Mesenchymal stem cell (in vitro differentiated cells and primary cell): ENCODE data around the gene NLGN1.

ENCODE experiments used
- DNase-seq: peaks from one replicate; pipeline ENCODE4 v3.0.0-alpha.2; 2013
- H2AFZ ChIP-seq: one replicate; pipeline ENCODE4 v1.6.1; 2013; ENCODE audit warnings: low read depth, mild to moderate bottlenecking, control low read depth, inconsistent platforms, low read length, moderate library complexity
- H2AK5ac ChIP-seq: 2 replicates; pipeline ENCODE4 v1.6.1; 2013; ENCODE audit warnings: low read length, moderate library complexity, mild to moderate bottlenecking, inconsistent platforms; ENCODE audit not compliant: severe bottlenecking
- H2BK120ac ChIP-seq: one replicate; pipeline ENCODE4 v1.6.1; 2013; ENCODE audit warnings: low read depth, mild to moderate bottlenecking, inconsistent platforms, low read length, moderate library complexity
- H2BK12ac ChIP-seq, 2 experiments: one replicate each; pipeline ENCODE4 v1.6.1; 2013; ENCODE audit warnings: inconsistent platforms in 2 of 2, low read length in 2 of 2, mild to moderate bottlenecking in 2 of 2, moderate library complexity in 2 of 2, control low read depth in 1 of 2
- H2BK15ac ChIP-seq: one replicate; pipeline ENCODE4 v1.6.1; 2013; ENCODE audit warnings: mild to moderate bottlenecking, low read depth, inconsistent platforms; ENCODE audit not compliant: poor library complexity, severe bottlenecking
- H2BK5ac ChIP-seq: 2 replicates; pipeline ENCODE4 v1.6.1; 2013; ENCODE audit warnings: low read depth, mild to moderate bottlenecking, low read length, control low read depth, inconsistent platforms; ENCODE audit not compliant: poor library complexity, severe bottlenecking
- H3K14ac ChIP-seq, 2 experiments: one replicate each; pipeline ENCODE4 v1.6.1; 2013; ENCODE audit warnings: inconsistent platforms in 2 of 2, low read length in 2 of 2, control low read depth in 1 of 2, mild to moderate bottlenecking in 1 of 2, moderate library complexity in 1 of 2
- H3K18ac ChIP-seq, 2 experiments: one replicate each; pipeline ENCODE4 v1.6.1; 2013; ENCODE audit warnings: inconsistent platforms in 2 of 2, low read length in 2 of 2, control low read depth in 1 of 2, low read depth in 1 of 2, mild to moderate bottlenecking in 1 of 2
- H3K23ac ChIP-seq, 2 experiments: one replicate each; pipeline ENCODE4 v1.6.1; 2013; ENCODE audit warnings: inconsistent platforms in 2 of 2, low read length in 2 of 2, mild to moderate bottlenecking in 2 of 2, moderate library complexity in 2 of 2, control low read depth in 1 of 2
- H3K27ac ChIP-seq: 2 replicates; pipeline ENCODE4 v1.5.1; 2013; ENCODE audit warnings: mild to moderate bottlenecking, moderate library complexity, low read length, control low read depth, inconsistent platforms; ENCODE audit not compliant: poor library complexity, severe bottlenecking
- H3K27me3 ChIP-seq, 2 experiments: 2 replicates each; pipeline versions ENCODE4 v1.6.1 to v1.7.0; 2013; ENCODE audit warnings: low read length in 2 of 2, mild to moderate bottlenecking in 2 of 2, moderate library complexity in 2 of 2, control low read depth in 1 of 2, inconsistent platforms in 1 of 2; ENCODE audit not compliant: control insufficient read depth in 1 of 2, insufficient read depth in 1 of 2
- H3K36me3 ChIP-seq, 2 experiments: 2 replicates each; pipeline versions ENCODE4 v1.6.1 to v1.7.0; 2013; ENCODE audit warnings: low read length in 2 of 2, control low read depth in 1 of 2, inconsistent platforms in 1 of 2, low read depth in 1 of 2, mild to moderate bottlenecking in 1 of 2; ENCODE audit not compliant: insufficient read depth in 2 of 2, control insufficient read depth in 1 of 2
- H3K4ac ChIP-seq, 2 experiments: one replicate each; pipeline ENCODE4 v1.6.1; 2013; ENCODE audit warnings: inconsistent platforms in 2 of 2, low read length in 2 of 2, mild to moderate bottlenecking in 2 of 2, moderate library complexity in 2 of 2, control low read depth in 1 of 2, low read depth in 1 of 2
- H3K4me1 ChIP-seq: 2 replicates; pipeline ENCODE4 v1.6.1; 2013; ENCODE audit warnings: low read depth, low read length, control low read depth; ENCODE audit not compliant: control insufficient read depth, insufficient read depth
- H3K4me2 ChIP-seq: 2 replicates; pipeline ENCODE4 v1.6.1; 2013; ENCODE audit warnings: low read length, mild to moderate bottlenecking, inconsistent platforms; ENCODE audit not compliant: poor library complexity, severe bottlenecking
- H3K4me3 ChIP-seq, 2 experiments: 2 replicates each; pipeline versions ENCODE4 v1.5.1 to v1.7.0; 2013; ENCODE audit warnings: low read length in 2 of 2, mild to moderate bottlenecking in 2 of 2, control low read depth in 1 of 2, low read depth in 1 of 2; ENCODE audit not compliant: insufficient read depth in 1 of 2
- H3K79me1 ChIP-seq: replicated peaks from 2 replicates; pipeline ENCODE4 v1.6.1; 2013; ENCODE audit warnings: mild to moderate bottlenecking, control low read depth, low read length, inconsistent platforms; ENCODE audit not compliant: poor library complexity, severe bottlenecking
- H3K9ac ChIP-seq: 2 replicates; pipeline ENCODE4 v1.7.0; 2013; ENCODE audit warnings: mild to moderate bottlenecking, low read length, moderate library complexity
- H3K9me3 ChIP-seq: 2 replicates; pipeline ENCODE4 v1.7.0; 2013; ENCODE audit warnings: mild to moderate bottlenecking, low read length; ENCODE audit not compliant: control insufficient read depth
- H4K8ac ChIP-seq: one replicate; pipeline ENCODE4 v1.6.1; 2013; ENCODE audit warnings: inconsistent platforms, mild to moderate bottlenecking, low read length, moderate library complexity
- H4K91ac ChIP-seq: one replicate; pipeline ENCODE4 v1.6.1; 2013; ENCODE audit warnings: mild to moderate bottlenecking, low read length, inconsistent platforms
- WGBS: methylation state at CpG from one replicate; pipeline ENCODE4 v1.1.7; 2013; ENCODE audit warnings: mixed read lengths; 5-methylcytosine and 5-hydroxymethylcytosine counted together

Gene NLGN1

GRCh38 chr3:174322789-174323188 is 925.2 kb downstream of the NLGN1 start:
- Histone ChIP-seq H3K23ac (no peak overlapping the region), H3K36me3 (no peaks in the 10 kb centered on the region), H2BK15ac (no peak overlapping the region), H2AK5ac (no peak overlapping the region), H2BK120ac (no peak overlapping the region), H3K18ac (no peak overlapping the region), H3K4me1 (peaks cover 1% of the 10 kb centered on the region), H4K91ac (no peak overlapping the region), H3K9me3 (peaks cover 13% of the 10 kb centered on the region), H3K27ac (no peak overlapping the region), H3K4me2 (no peak overlapping the region), H3K14ac (no peak overlapping the region), H3K79me1 (no peaks in the 10 kb centered on the region), H2BK12ac (no peak overlapping the region), H2AFZ (no peak overlapping the region), H4K8ac (no peak overlapping the region), H3K4me3 (no peak overlapping the region), H2BK5ac (no peak overlapping the region), H3K27me3 (no peaks in the 10 kb centered on the region), H3K4ac (no peak overlapping the region), H3K9ac (no peak overlapping the region)
- no peak for DNase-seq
- WGBS = 86% methylated on average over 1 of the region's 2 CpGs

DNA sequence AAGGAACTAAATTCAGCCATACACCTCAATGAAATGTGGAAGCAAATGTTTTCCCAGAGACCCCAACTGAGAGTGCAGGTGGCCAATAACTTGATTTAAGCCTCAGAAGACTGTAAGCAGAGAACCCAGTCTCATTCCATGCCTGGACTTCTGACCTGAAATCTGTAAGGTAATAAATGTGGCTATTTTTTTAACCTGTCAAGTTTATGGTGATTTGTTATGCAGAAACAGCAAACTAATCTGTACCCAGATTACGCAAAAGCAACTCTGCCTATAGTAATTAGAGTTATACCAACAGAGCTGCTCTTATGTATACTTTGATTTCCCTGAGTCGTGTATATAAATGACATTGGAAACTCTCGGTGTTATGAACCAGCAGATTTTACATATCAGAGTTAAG is 927.6 kb downstream of the NLGN1 start:
- Histone ChIP-seq H2BK5ac (no peak overlapping the region), H3K79me1 (no peaks in the 10 kb centered on the region), H3K18ac (no peak overlapping the region), H2BK15ac (no peak overlapping the region), H4K8ac (no peak overlapping the region), H3K4me3 (no peak overlapping the region), H3K27me3 (no peaks in the 10 kb centered on the region), H3K27ac (no peak overlapping the region), H3K4me2 (no peak overlapping the region), H2AK5ac (no peak overlapping the region), H3K36me3 (no peaks in the 10 kb centered on the region), H2AFZ (no peak overlapping the region), H3K23ac (no peak overlapping the region), H2BK12ac (no peak overlapping the region), H4K91ac (no peak overlapping the region), H3K4me1 (no peaks in the 10 kb centered on the region), H3K9me3 (peaks cover 10% of the 10 kb centered on the region), H3K14ac (no peak overlapping the region), H3K9ac (peak overlapping the region; percentile 12), H2BK120ac (no peak overlapping the region), H3K4ac (no peak overlapping the region)
- no peak for DNase-seq
- 93% methylated on average over 3 of the region's 3 CpGs for WGBS

DNA sequence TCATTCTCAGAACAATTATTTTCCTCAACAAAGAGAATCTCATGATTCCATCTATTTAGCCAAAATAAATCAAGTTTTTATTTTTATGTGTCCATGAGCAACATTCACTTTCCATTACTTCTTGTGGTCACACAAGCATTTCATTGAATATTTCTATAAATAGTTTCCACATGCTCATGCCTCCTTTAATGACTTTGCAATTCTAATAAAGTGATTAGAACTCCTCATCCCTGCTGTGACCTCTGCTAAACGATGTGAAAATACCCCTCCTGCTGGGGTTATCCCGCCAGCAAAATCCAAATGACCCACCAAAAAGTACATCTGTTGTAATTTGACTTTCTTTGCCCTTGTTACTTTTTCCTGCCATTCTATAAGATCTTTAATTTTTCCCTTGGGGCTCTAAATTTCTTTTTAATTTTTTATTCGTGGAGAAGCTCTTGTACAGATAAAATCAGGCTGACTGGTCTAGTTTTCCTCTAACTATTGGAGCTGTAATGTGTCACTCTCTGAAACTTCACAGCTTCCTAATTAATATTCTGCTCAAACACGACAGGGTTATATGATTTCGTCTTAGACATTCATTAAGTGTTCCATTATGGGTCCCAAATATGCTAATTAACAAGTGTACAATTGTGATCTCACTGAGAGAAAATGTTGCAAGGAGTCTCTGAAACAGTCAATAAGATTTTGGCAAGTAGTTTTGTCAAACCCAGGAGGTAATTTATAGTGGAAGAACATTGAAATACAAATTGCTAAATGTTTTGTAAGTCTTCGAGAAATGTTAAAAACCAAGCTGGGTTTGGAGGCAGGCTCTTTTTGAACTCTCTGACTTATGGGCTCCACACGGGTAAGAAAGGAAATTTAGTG is 928.5 kb downstream of the NLGN1 start:
- H3K4me2 ChIP-seq = no peak overlapping the region
- H3K9ac ChIP-seq = peak overlapping the region; percentile 74
- peak overlapping the region in 1 of 2 experiments; percentile 34 for H3K18ac ChIP-seq
- no peaks in the 10 kb centered on the region for H3K4me1 ChIP-seq
- H2BK5ac ChIP-seq = no peak overlapping the region
- peak; percentile 39 for DNase-seq
- no peaks in the 10 kb centered on the region for H3K27me3 ChIP-seq
- no peak overlapping the region for H2BK12ac ChIP-seq
- H2AFZ ChIP-seq = no peak overlapping the region
- H3K36me3 ChIP-seq = no peaks in the 10 kb centered on the region
- no peak overlapping the region for H2BK15ac ChIP-seq
- no peaks in the 10 kb centered on the region for H3K79me1 ChIP-seq
- H3K27ac ChIP-seq = no peak overlapping the region
- no peak overlapping the region for H3K4ac ChIP-seq
- H2BK120ac ChIP-seq = no peak overlapping the region
- WGBS = 83% methylated on average over 7 of the region's 7 CpGs
- H3K4me3 ChIP-seq = peak overlapping the region in 1 of 2 experiments; percentile 31
- H3K23ac ChIP-seq = no peak overlapping the region
- no peak overlapping the region for H3K14ac ChIP-seq
- peaks cover 5% of the 10 kb centered on the region for H3K9me3 ChIP-seq
- no peak overlapping the region for H2AK5ac ChIP-seq
- H4K8ac ChIP-seq = no peak overlapping the region
- no peak overlapping the region for H4K91ac ChIP-seq

DNA sequence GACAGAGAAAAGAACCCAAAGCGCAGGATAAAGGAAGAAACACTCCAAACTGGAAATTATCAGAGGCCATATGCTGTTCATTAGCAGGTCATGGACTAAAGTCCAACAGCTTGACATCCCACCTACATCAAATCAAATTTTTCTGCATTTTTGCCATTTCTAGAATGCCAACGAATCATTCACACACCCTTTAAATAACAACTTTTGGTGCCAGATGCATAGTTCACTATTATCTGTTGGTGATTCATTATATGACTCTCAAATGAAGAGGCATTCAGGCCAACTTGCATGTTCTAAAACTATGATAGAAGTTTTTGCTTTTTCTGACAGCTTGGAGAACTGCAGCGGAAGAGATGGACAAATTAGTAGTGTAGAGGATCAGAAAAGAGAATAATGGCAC is 931.8 kb downstream of the NLGN1 start:
- Histone ChIP-seq H3K36me3 (no peaks in the 10 kb centered on the region), H2BK120ac (no peak overlapping the region), H2BK15ac (no peak overlapping the region), H3K4me3 (peak overlapping the region in 1 of 2 experiments; percentile 58), H4K91ac (no peak overlapping the region), H3K9me3 (no peaks in the 10 kb centered on the region), H4K8ac (no peak overlapping the region), H2BK12ac (no peak overlapping the region), H2AK5ac (no peak overlapping the region), H3K27ac (no peak overlapping the region), H3K4me1 (no peaks in the 10 kb centered on the region), H3K4me2 (no peak overlapping the region), H3K27me3 (no peaks in the 10 kb centered on the region), H3K9ac (peak overlapping the region; percentile 61), H3K4ac (no peak overlapping the region), H3K14ac (no peak overlapping the region), H2AFZ (no peak overlapping the region), H3K23ac (no peak overlapping the region), H3K79me1 (no peaks in the 10 kb centered on the region), H2BK5ac (no peak overlapping the region), H3K18ac (no peak overlapping the region)
- DNase-seq = no peak
- WGBS = 93% methylated on average over 2 of the region's 3 CpGs
